ENCODE results near the gene VEPH1. TPM values are rescaled to one million over a fixed set of nuclear protein-coding genes. Genes with fewer than 3 reads are reported as not detected.
A peak's percentile ranks its signal among the peaks of the same experiment; 100 is the strongest.

Gene VEPH1
- total RNA-seq, 1 experiment from 2014 or later: 2.4 TPM

DNA sequence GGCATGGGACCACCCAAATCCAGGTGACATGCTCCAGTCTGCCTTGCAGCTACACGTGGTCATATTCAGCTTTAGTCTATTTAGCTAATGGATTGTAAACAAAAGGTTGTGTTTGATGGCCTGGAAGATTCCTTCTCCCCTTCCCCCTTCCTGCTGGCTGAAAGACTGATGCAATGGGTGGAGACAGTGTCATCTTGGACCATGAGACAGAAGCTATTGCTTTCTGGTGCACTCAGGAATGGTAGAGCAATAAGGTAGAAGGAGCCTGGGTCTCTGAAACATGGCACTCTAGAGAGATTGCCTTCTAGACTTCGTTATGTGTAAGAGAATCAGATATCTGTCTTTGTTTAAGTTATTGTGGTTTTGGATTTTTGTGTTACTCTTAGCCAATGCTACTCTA is 92.3 kb downstream of the VEPH1 start:
- ChIA-PET CTCF (no interaction called here), POLR2A (interaction anchor here (1.8 kb wide), 1 partner anchor 26 kb away, joined by 8 read pairs; the partner anchor contains the start of gene PTX3)
- H3K4me1 Mint-ChIP-seq (ENCODE audit: insufficient read depth, unreplicated experiment): peaks cover 12% of the 10 kb centered on the region
- no peak overlapping the region for H3K27ac Mint-ChIP-seq (ENCODE audit: low read depth, unreplicated experiment)
- no peak for DNase-seq (ENCODE audit: unreplicated experiment)
- intact Hi-C loops (cut with micrococcal nuclease): no loop called here
- H3K4me3 Mint-ChIP-seq (ENCODE audit: unreplicated experiment): no peak overlapping the region
- no peaks in the 10 kb centered on the region for H3K27me3 Mint-ChIP-seq (ENCODE audit: insufficient read depth, unreplicated experiment)
- no peaks in the 10 kb centered on the region for H3K9me3 Mint-ChIP-seq (ENCODE audit: unreplicated experiment)
- H3K36me3 Mint-ChIP-seq (ENCODE audit: insufficient read depth, unreplicated experiment): no peaks in the 10 kb centered on the region
- no TSS peak for BruUV-seq (replicated peaks)
- TF ChIP-seq, protein P1, sequence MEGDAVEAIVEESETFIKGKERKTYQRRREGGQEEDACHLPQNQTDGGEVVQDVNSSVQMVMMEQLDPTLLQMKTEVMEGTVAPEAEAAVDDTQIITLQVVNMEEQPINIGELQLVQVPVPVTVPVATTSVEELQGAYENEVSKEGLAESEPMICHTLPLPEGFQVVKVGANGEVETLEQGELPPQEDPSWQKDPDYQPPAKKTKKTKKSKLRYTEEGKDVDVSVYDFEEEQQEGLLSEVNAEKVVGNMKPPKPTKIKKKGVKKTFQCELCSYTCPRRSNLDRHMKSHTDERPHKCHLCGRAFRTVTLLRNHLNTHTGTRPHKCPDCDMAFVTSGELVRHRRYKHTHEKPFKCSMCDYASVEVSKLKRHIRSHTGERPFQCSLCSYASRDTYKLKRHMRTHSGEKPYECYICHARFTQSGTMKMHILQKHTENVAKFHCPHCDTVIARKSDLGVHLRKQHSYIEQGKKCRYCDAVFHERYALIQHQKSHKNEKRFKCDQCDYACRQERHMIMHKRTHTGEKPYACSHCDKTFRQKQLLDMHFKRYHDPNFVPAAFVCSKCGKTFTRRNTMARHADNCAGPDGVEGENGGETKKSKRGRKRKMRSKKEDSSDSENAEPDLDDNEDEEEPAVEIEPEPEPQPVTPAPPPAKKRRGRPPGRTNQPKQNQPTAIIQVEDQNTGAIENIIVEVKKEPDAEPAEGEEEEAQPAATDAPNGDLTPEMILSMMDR (IDR thresholded peaks at IDR 0.05; ENCODE audit: unreplicated experiment): no peak

DNA sequence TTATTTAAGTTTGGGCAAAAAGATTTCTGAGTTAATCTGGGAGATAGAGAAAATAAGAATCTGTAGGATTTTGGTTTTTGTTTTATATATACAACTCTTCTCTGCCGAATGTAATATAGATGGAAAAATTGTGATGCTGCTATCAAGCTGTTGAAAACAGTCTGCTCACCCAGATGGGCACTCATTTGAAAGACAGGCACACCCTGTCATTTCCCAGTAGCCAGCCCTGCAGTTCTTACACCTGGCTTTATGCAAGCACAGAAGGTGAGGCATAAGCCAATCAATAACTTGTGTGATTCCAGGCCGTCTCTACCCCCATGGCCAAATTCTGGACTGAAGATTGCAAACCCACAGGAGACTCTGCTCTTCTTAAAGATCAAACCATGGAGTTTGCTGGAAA is 93.7 kb downstream of the VEPH1 start:
- Mint-ChIP-seq H3K4me1 (ENCODE audit: insufficient read depth, unreplicated experiment) (peaks cover 12% of the 10 kb centered on the region), H3K4me3 (ENCODE audit: unreplicated experiment) (no peak overlapping the region), H3K27me3 (ENCODE audit: insufficient read depth, unreplicated experiment) (no peaks in the 10 kb centered on the region), H3K9me3 (ENCODE audit: unreplicated experiment) (no peaks in the 10 kb centered on the region), H3K36me3 (ENCODE audit: insufficient read depth, unreplicated experiment) (no peaks in the 10 kb centered on the region), H3K27ac (ENCODE audit: low read depth, unreplicated experiment) (no peak overlapping the region)
- intact Hi-C loops (cut with micrococcal nuclease): no loop called here
- POLR2A ChIA-PET: interaction anchor here (1.8 kb wide), 1 partner anchor 28 kb away, joined by 8 read pairs; the partner anchor contains the start of gene PTX3
- BruUV-seq (replicated peaks): no TSS peak
- no peak for DNase-seq (ENCODE audit: unreplicated experiment)
- TF ChIP-seq, protein P1 (IDR thresholded peaks at IDR 0.05; ENCODE audit: unreplicated experiment): no peak
- CTCF ChIA-PET: no interaction called here

DNA sequence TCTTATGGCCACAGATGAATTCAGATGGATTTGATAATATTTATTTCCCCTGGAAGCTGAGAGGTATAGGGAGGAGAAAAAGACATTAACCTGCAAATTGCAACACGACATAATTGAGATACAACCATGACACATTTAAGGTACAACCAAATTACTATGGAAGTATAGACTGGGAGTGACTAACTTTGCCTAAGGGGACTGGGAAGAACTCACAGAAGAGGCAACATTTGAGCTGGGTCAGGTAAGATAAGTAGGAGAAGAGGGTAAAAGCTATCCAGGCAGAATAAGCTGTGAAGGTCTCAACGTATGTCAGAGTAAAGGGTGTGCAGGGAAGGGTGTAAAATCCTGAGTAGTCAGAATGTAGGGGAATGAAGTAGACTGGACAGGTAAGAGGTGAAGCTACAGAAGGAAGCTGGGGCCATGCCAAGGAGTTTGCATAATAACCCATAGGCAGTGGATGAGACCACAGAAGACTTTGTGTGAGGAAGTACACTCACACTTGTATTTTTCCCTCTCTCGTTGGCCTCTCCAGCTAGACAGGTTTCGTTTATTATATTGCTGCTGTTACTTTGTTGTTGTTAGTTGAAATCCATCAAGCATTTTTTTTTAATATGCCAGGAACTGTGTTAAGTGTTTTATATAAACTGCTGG is 94.6 kb downstream of the VEPH1 start:
- TF ChIP-seq, protein P1 (IDR thresholded peaks at IDR 0.05; ENCODE audit: unreplicated experiment): no peak
- peaks cover 12% of the 10 kb centered on the region for H3K4me1 Mint-ChIP-seq (ENCODE audit: insufficient read depth, unreplicated experiment)
- no peaks in the 10 kb centered on the region for H3K9me3 Mint-ChIP-seq (ENCODE audit: unreplicated experiment)
- peak; percentile 74 for DNase-seq (ENCODE audit: unreplicated experiment)
- intact Hi-C loops (cut with micrococcal nuclease): no loop called here
- H3K27ac Mint-ChIP-seq (ENCODE audit: low read depth, unreplicated experiment): no peak overlapping the region
- H3K4me3 Mint-ChIP-seq (ENCODE audit: unreplicated experiment): no peak overlapping the region
- ChIA-PET CTCF (interaction anchor here (0.6 kb wide), 1 partner anchor 186 kb away, joined by 3 read pairs; no protein-coding TSS in a partner anchor), POLR2A (interaction anchor here (0.7 to 1.2 kb wide), 3 partner anchors 15 to 28 kb away, joined by 3 to 5 read pairs (median 3); partner anchors contain the start of gene PTX3)
- BruUV-seq (replicated peaks): no TSS peak
- H3K27me3 Mint-ChIP-seq (ENCODE audit: insufficient read depth, unreplicated experiment): no peaks in the 10 kb centered on the region
- no peaks in the 10 kb centered on the region for H3K36me3 Mint-ChIP-seq (ENCODE audit: insufficient read depth, unreplicated experiment)

DNA sequence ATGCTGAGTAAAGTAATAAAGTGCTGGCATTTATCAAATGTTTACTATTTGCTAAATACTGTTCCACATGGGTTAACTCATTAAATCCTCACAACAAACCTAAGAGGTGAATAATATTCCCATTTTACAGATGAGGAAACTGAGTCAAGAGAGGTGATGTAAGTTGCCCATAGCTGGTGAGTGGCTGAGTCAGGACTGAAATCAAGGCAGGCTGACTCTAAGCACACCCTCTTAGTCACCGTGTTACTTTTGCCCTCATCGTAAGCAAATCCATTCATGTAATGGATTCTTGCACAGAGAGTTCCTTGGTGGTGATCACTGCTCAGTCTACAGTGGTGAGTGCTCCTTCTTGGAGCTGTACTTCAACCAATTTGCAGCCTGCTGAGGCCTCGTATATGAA is 95.4 kb downstream of the VEPH1 start:
- ChIA-PET CTCF (interaction anchor here (1.2 kb wide), 1 partner anchor 14 kb away, joined by 4 read pairs; no protein-coding TSS in a partner anchor), POLR2A (no interaction called here)
- Mint-ChIP-seq H3K4me1 (ENCODE audit: insufficient read depth, unreplicated experiment) (peaks cover 12% of the 10 kb centered on the region), H3K4me3 (ENCODE audit: unreplicated experiment) (no peak overlapping the region), H3K9me3 (ENCODE audit: unreplicated experiment) (no peaks in the 10 kb centered on the region), H3K27me3 (ENCODE audit: insufficient read depth, unreplicated experiment) (no peaks in the 10 kb centered on the region), H3K27ac (ENCODE audit: low read depth, unreplicated experiment) (no peak overlapping the region), H3K36me3 (ENCODE audit: insufficient read depth, unreplicated experiment) (no peaks in the 10 kb centered on the region)
- TF ChIP-seq, protein P1 (IDR thresholded peaks at IDR 0.05; ENCODE audit: unreplicated experiment): no peak
- DNase-seq (ENCODE audit: unreplicated experiment): peak; percentile 7
- intact Hi-C loops (cut with micrococcal nuclease): no loop called here
- no TSS peak for BruUV-seq (replicated peaks)
